Nephron progenitor cell (in vitro differentiated cells): ENCODE results near the gene PUM2.
"Not testable (repeated sequence)": the region's sequence is repeated elsewhere in the genome, so short reads cannot be mapped to it uniquely, and the experiment has no call there.

Experiments
- DNase-seq: peaks from one replicate; pipeline ENCODE4 v3.0.0; 2021
- H3K27ac Mint-ChIP-seq: 2 replicates; pipeline ENCODE4 v1.8.0; 2021; ENCODE audit warnings: mild to moderate bottlenecking, moderate library complexity, mixed read lengths
- H3K27me3 Mint-ChIP-seq: 2 replicates; pipeline ENCODE4 v1.8.0; 2021; ENCODE audit warnings: mild to moderate bottlenecking, low read depth, mixed read lengths; ENCODE audit not compliant: poor library complexity
- H3K36me3 Mint-ChIP-seq: 2 replicates; pipeline ENCODE4 v1.8.0; 2021; ENCODE audit warnings: low read depth, mixed read lengths
- H3K4me1 Mint-ChIP-seq: 2 replicates; pipeline ENCODE4 v1.8.0; 2021; ENCODE audit warnings: mixed read lengths
- H3K4me3 Mint-ChIP-seq: 2 replicates; pipeline ENCODE4 v1.8.0; 2021; ENCODE audit warnings: mild to moderate bottlenecking, moderate library complexity, mixed read lengths
- H3K9me3 Mint-ChIP-seq: 2 replicates; pipeline ENCODE4 v1.8.0; 2021; ENCODE audit warnings: mild to moderate bottlenecking, moderate library complexity, mixed read lengths
- TF ChIP-seq, protein P1 (sequence below): fragments of 200-600 bp; sonication (generic); IDR thresholded peaks from 2 replicates; pipeline ENCODE4 v1.5.0; 2021; ENCODE audit warnings: antibody characterized with exemption

PUM2 gene

DNA sequence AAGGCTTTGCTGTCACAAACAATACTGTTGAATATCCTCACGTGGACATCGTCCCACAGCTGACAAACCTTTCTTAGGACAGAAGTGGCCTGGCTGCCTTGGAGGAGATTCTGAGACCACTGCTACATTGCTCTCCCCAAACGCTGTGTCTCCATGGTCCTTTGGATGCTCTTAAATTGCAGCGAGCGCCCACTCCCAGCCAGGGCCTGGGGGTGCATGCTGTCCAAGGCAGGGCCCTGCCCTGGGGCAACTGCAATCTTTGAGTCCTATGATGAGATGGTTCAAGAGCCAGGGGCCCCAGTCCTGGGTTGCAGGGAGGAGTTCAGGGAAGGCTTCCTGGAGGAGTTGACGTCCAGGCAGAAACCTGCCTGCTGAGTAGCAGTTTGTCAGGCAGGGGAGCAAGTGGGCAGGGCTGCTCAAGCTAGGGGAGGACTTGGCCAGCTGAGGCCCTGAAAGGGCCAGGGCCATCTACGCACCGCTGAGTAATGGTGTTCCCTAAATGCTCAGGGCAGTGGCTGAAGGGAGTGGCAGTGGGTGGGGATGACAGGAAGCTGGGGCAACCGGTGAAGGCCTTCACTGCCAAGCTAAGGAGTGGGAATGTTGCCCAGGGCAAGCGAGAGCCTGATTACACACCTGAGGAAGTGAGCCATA is 114.9 kb downstream of the PUM2 start:
- Mint-ChIP-seq H3K9me3 (peaks cover 16% of the 10 kb centered on the region), H3K27ac (no peak overlapping the region), H3K4me3 (no peak overlapping the region), H3K27me3 (peaks cover 1% of the 10 kb centered on the region), H3K4me1 (peaks cover 12% of the 10 kb centered on the region), H3K36me3 (peaks cover 5% of the 10 kb centered on the region)
- DNase-seq, result no peak
- TF ChIP-seq, protein P1, sequence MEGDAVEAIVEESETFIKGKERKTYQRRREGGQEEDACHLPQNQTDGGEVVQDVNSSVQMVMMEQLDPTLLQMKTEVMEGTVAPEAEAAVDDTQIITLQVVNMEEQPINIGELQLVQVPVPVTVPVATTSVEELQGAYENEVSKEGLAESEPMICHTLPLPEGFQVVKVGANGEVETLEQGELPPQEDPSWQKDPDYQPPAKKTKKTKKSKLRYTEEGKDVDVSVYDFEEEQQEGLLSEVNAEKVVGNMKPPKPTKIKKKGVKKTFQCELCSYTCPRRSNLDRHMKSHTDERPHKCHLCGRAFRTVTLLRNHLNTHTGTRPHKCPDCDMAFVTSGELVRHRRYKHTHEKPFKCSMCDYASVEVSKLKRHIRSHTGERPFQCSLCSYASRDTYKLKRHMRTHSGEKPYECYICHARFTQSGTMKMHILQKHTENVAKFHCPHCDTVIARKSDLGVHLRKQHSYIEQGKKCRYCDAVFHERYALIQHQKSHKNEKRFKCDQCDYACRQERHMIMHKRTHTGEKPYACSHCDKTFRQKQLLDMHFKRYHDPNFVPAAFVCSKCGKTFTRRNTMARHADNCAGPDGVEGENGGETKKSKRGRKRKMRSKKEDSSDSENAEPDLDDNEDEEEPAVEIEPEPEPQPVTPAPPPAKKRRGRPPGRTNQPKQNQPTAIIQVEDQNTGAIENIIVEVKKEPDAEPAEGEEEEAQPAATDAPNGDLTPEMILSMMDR, result no peak

DNA sequence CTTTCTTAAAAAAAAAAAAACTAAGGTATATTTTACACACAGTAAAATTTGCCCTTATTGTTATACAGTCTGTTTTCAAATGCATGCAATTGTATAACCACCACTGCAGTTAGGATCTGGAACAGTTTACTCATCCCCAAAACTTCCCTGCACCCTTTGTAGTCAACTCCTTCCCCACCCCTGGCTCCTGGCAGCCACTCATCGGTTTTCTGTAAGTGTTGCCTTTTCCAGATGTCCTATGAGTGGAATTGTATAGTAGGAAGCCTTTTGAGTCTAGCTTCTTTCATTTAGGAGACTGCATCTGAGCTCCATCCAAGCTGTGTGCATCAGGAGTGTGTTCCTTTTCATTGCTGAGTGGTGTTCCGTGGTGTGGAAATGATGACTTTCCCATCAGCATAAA is 116.0 kb downstream of the PUM2 start:
- peaks cover 12% of the 10 kb centered on the region for H3K4me1 Mint-ChIP-seq
- peaks cover 18% of the 10 kb centered on the region for H3K9me3 Mint-ChIP-seq
- not testable (repeated sequence) for DNase-seq, H3K27me3 Mint-ChIP-seq, H3K36me3 Mint-ChIP-seq, H3K27ac Mint-ChIP-seq, H3K4me3 Mint-ChIP-seq

DNA sequence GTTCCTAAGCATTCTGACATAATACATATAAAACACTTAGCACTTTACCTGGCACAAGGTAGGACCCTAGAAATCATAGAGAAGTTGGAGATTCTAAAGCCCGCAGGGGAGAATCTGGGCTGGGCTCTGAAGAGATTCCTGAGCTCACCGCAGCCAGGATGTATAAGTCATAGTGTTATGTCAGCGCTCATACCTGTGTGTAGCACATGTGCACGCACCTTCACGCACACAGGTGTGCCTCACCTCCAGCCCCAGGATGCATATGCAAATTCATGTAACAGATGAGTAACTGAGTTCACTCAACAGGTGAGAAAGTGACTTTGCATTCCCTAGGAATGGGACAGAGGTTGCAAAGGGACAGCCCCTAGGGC is 117.8 kb downstream of the PUM2 start:
- no peak overlapping the region for H3K4me3 Mint-ChIP-seq
- peaks cover 12% of the 10 kb centered on the region for H3K4me1 Mint-ChIP-seq
- H3K36me3 Mint-ChIP-seq, result peaks cover 2% of the 10 kb centered on the region
- no peak for DNase-seq
- peaks cover 9% of the 10 kb centered on the region for H3K9me3 Mint-ChIP-seq
- TF ChIP-seq, protein P1, result no peak
- peaks cover 4% of the 10 kb centered on the region for H3K27me3 Mint-ChIP-seq
- no peak overlapping the region for H3K27ac Mint-ChIP-seq

DNA sequence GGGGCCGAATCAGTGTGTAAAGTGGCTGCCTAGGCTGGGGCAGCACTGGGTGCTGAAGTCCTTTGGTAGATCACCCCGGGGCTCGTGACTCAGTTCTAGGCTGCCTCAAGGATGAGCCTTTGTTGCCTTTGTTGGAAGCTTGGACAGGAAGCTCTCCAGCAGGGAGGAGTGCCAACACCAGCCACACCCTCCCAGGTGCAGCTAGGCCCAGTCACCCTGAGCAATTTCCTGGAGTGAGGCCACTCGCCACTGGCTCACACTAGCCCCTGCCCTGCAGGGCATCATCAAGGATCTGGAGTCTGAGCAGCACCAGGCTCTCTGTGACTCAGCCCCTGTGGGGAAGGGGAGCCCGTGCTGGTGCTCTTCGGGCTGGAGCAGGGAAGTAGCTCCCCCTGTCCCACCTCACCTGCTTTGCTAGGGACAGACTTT is 119.0 kb downstream of the PUM2 start:
- no peaks in the 10 kb centered on the region for H3K36me3 Mint-ChIP-seq
- no peak overlapping the region for H3K4me3 Mint-ChIP-seq
- no peak overlapping the region for H3K27ac Mint-ChIP-seq
- TF ChIP-seq, protein P1, result no peak
- DNase-seq, result no peak
- H3K27me3 Mint-ChIP-seq, result peaks cover 4% of the 10 kb centered on the region
- peaks cover 7% of the 10 kb centered on the region for H3K4me1 Mint-ChIP-seq
- peaks cover 7% of the 10 kb centered on the region for H3K9me3 Mint-ChIP-seq

DNA sequence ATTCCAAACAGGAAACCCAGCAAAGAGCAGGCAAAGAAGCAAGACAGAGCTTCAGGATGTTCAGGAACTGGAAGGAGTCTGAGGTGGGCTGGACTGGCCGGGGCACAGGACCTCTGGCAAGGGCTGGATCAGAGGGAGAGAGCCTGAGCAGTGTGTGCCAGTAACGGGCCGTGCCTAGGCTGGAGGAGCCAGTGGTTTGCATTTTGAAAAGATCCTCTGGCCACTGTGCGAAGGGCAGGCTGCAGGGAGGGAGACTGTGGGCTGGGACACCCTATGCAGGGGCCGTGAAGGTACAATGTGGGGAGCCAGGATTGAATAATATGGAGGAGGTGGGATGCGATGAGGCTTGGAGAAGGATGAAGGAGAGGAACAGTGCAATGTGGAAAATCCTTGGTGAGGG is 119.5 kb downstream of the PUM2 start:
- no peak overlapping the region for H3K4me3 Mint-ChIP-seq
- H3K9me3 Mint-ChIP-seq, result peaks cover 7% of the 10 kb centered on the region
- DNase-seq, result no peak
- peaks cover 5% of the 10 kb centered on the region for H3K4me1 Mint-ChIP-seq
- TF ChIP-seq, protein P1, result no peak
- no peak overlapping the region for H3K27ac Mint-ChIP-seq
- H3K27me3 Mint-ChIP-seq, result peaks cover 4% of the 10 kb centered on the region
- H3K36me3 Mint-ChIP-seq, result no peaks in the 10 kb centered on the region

DNA sequence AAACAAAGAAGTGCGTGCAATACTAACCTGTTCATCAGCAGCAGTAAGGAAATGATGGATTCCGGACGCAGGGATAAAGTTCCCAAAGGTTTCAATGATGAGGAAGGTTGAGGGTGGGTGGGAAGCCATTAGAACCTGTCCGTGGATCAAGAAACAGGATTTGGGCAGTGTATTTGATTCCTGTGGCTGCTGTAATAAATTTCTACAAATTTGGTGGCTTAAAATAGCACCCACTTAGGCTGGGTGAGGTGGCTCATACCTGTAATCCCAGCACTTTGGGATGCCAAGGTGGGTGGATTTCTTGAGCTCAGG is 120.6 kb downstream of the PUM2 start:
- Mint-ChIP-seq H3K4me1 (peaks cover 10% of the 10 kb centered on the region), H3K4me3 (no peak overlapping the region), H3K9me3 (peaks cover 7% of the 10 kb centered on the region), H3K27me3 (peaks cover 4% of the 10 kb centered on the region), H3K27ac (no peak overlapping the region), H3K36me3 (no peaks in the 10 kb centered on the region)
- DNase-seq, result no peak
- TF ChIP-seq, protein P1, result no peak
